HepG2 (cell line): ENCODE data around the gene TMEM184B. TPM values are rescaled to one million over a fixed set of nuclear protein-coding genes. Genes with fewer than 3 reads are reported as not detected.
A peak's percentile ranks its signal among the peaks of the same experiment; 100 is the strongest.

ENCODE experiments used
- GRHL1 ChIP-seq: sonication (generic); formaldehyde crosslinking; conservative IDR thresholded peaks from 2 replicates; pipeline ENCODE4 v1.8.0; 2022; ENCODE audit warnings: missing genetic modification reagents
- NONO ChIP-seq, 2 experiments: fragments of 450-650 bp in 1 of 2; sonication (generic) in 1 of 2; formaldehyde crosslinking in 1 of 2; IDR thresholded peaks in 1 of 2; conservative IDR thresholded peaks in 1 of 2; 2 replicates each; pipeline versions ENCODE4 v1.6.1 to v1.8.0; 2017 to 2022; ENCODE audit warnings: mild to moderate bottlenecking in 1 of 2, missing genetic modification reagents in 1 of 2, moderate library complexity in 1 of 2
- POGZ ChIP-seq: sonication (generic); formaldehyde crosslinking; IDR thresholded peaks from 2 replicates; pipeline ENCODE4 v1.4.0; 2020; ENCODE audit warnings: mild to moderate bottlenecking, missing genetic modification reagents
- TBX3 ChIP-seq: fragments of 450-650 bp; IDR thresholded peaks from 2 replicates; pipeline ENCODE4 v1.6.1; 2017; ENCODE audit warnings: antibody characterized with exemption, mild to moderate bottlenecking, inconsistent platforms, borderline replicate concordance
- ZC3H4 ChIP-seq: sonication (generic); formaldehyde crosslinking; IDR thresholded peaks from 2 replicates; pipeline ENCODE4 v1.4.0; 2020; ENCODE audit warnings: missing genetic modification reagents, borderline replicate concordance
- ZNF646 ChIP-seq: sonication (generic); formaldehyde crosslinking; IDR thresholded peaks from 2 replicates; pipeline ENCODE4 v1.9.0; 2021; ENCODE audit warnings: mild to moderate bottlenecking, missing genetic modification reagents
- ZNF709 ChIP-seq: sonication (generic); formaldehyde crosslinking; IDR thresholded peaks from 2 replicates; pipeline ENCODE4 v1.5.0; 2020; ENCODE audit warnings: mild to moderate bottlenecking, missing genetic modification reagents
- ZSCAN25 ChIP-seq: sonication (generic); formaldehyde crosslinking; IDR thresholded peaks from 2 replicates; pipeline ENCODE4 v1.8.0; 2022; ENCODE audit warnings: mild to moderate bottlenecking, missing genetic modification reagents
- polyA plus RNA-seq, 8 experiments: library from polyadenylated mRNA; depleted of rRNA in 3 of 8; stranded (reverse) in 7 of 8; unstranded in 1 of 8; fragments of >200 nt; fragmentation: Illumina TruSeq in 4 of 8; extraction: Trizol in 4 of 8; gene quantifications; 2 replicates each; pipeline versions ENCODE4 v1.2.1 to v1.2.3, GENCODE V29; 2011 to 2016; ENCODE audit warnings: low read depth in 4 of 8, missing spikeins in 1 of 8, mixed read lengths in 1 of 8; ENCODE audit not compliant: insufficient read depth in 1 of 8
- total RNA-seq, 5 experiments: library from RNA; depleted of rRNA; stranded (reverse); fragments of >200 nt; fragmentation: Illumina TruSeq; extraction: Trizol; gene quantifications; 2 replicates each; pipeline ENCODE4 v1.2.3, GENCODE V29; 2016; ENCODE audit warnings: low read depth in 1 of 5
- TF ChIP-seq, protein P1 (sequence below): sonication (generic); formaldehyde crosslinking; IDR thresholded peaks from 2 replicates; pipeline ENCODE4 v1.4.0; 2020; ENCODE audit warnings: missing genetic modification reagents
- TF ChIP-seq, protein P2 (sequence below): sonication (generic); formaldehyde crosslinking; IDR thresholded peaks from 2 replicates; pipeline ENCODE4 v1.8.0; 2022; ENCODE audit warnings: low read depth, missing genetic modification reagents

The TMEM184B gene
- total and polyA plus RNA-seq, 2 of the 13 experiments (the other 11 are each of a cell fraction or from before 2014, with no cell fraction given), result 15.9 to 16.0 TPM

GRCh38 chr22:38317122-38317994 lies 44.5 kb upstream of the TMEM184B start, which contains the start of gene CSNK1E (continued):
- TF ChIP-seq, protein P1, sequence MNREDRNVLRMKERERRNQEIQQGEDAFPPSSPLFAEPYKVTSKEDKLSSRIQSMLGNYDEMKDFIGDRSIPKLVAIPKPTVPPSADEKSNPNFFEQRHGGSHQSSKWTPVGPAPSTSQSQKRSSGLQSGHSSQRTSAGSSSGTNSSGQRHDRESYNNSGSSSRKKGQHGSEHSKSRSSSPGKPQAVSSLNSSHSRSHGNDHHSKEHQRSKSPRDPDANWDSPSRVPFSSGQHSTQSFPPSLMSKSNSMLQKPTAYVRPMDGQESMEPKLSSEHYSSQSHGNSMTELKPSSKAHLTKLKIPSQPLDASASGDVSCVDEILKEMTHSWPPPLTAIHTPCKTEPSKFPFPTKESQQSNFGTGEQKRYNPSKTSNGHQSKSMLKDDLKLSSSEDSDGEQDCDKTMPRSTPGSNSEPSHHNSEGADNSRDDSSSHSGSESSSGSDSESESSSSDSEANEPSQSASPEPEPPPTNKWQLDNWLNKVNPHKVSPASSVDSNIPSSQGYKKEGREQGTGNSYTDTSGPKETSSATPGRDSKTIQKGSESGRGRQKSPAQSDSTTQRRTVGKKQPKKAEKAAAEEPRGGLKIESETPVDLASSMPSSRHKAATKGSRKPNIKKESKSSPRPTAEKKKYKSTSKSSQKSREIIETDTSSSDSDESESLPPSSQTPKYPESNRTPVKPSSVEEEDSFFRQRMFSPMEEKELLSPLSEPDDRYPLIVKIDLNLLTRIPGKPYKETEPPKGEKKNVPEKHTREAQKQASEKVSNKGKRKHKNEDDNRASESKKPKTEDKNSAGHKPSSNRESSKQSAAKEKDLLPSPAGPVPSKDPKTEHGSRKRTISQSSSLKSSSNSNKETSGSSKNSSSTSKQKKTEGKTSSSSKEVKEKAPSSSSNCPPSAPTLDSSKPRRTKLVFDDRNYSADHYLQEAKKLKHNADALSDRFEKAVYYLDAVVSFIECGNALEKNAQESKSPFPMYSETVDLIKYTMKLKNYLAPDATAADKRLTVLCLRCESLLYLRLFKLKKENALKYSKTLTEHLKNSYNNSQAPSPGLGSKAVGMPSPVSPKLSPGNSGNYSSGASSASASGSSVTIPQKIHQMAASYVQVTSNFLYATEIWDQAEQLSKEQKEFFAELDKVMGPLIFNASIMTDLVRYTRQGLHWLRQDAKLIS (CRISPR knock-in tag), result no peak
- TF ChIP-seq GRHL1 (CRISPR knock-in tag), result no peak
- TF ChIP-seq ZNF646 (CRISPR knock-in tag), result peak; percentile 82; the same call in 1 of the 2 replicates
- TF ChIP-seq ZNF709, result no peak
- 0 out of 2 replicates have a peak, but pooled peaks have one; percentile 13 for TF ChIP-seq POGZ (CRISPR knock-in tag)
- TF ChIP-seq, protein P2, sequence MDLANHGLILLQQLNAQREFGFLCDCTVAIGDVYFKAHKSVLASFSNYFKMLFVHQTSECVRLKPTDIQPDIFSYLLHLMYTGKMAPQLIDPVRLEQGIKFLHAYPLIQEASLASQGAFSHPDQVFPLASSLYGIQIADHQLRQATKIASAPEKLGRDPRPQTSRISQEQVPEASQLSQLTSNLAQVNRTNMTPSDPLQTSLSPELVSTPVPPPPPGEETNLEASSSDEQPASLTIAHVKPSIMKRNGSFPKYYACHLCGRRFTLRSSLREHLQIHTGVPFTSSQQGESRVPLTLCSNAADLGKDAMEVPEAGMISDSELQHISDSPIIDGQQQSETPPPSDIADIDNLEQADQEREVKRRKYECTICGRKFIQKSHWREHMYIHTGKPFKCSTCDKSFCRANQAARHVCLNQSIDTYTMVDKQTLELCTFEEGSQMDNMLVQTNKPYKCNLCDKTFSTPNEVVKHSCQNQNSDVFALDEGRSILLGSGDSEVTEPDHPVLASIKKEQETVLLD (CRISPR knock-in tag), result peak; percentile 97
- TF ChIP-seq TBX3, result no peak
- peak; percentile 38; the same call in 1 of the 2 replicates for TF ChIP-seq ZSCAN25 (CRISPR knock-in tag)
- TF ChIP-seq ZC3H4, result 0 out of 2 replicates have a peak, but pooled peaks have one; percentile 42
- no peak for TF ChIP-seq NONO (IDR thresholded peaks at IDR 0.05)
- TF ChIP-seq NONO (CRISPR knock-in tag; conservative IDR thresholded peaks at IDR 0.05), result peak; percentile 23
